ENCODE results near the gene STIM2.

DNA sequence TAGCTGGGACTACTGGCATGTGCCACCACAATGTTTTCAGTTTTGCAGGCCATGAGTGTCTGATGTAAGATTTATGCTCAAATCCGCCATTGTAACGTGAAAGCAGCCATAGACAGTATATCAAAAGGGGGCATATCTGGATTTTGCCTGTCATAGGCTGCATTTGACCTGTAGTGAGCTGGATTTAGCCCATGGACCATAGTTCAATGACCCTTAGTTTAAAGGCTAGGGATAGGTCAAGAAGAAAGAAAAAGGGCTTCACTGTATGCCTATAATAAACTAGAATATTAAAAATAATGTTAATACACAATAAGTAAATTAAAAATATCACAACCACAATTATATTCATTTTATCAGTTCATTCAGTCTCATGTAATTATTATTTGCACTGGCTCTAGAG lies 181.8 kb downstream of the STIM2 start:
- no peak for TF ChIP-seq POLR2A (IDR thresholded peaks at IDR 0.05; ENCODE audit: low read depth, low read length)
- no peak for TF ChIP-seq PAX5 (IDR thresholded peaks at IDR 0.05; ENCODE audit: borderline replicate concordance, low read depth, low read length)
- no peak for TF ChIP-seq POLR2AphosphoS5 (IDR thresholded peaks at IDR 0.05; ENCODE audit: low read length)
- no peak for TF ChIP-seq TCF3 (IDR thresholded peaks at IDR 0.05; ENCODE audit: borderline replicate concordance, insufficient read depth, low read depth, low read length)
- no peak for TF ChIP-seq ZNF384 (IDR thresholded peaks at IDR 0.05; ENCODE audit: borderline replicate concordance, low read depth, low read length)
- TF ChIP-seq REST (IDR thresholded peaks at IDR 0.05; ENCODE audit: low read depth, low read length), result no peak

Measured in GM12878 (cell line).